HG02588 (cell line): Measurements from ENCODE around the gene MRTFB.
"Not testable (repeated sequence)": the region's sequence is repeated elsewhere in the genome, so short reads cannot be mapped to it uniquely, and the experiment has no call there.

Experiments used
- ATAC-seq: cut with Tn5 transposase; IDR thresholded peaks from one replicate; pipeline ENCODE4 v1.9.1; 2021; ENCODE audit warnings: mild to moderate bottlenecking, moderate library complexity; ENCODE audit not compliant: unreplicated experiment

Gene MRTFB

GRCh38 chr16:14070877-14071575, at the start of gene MRTFB:
TSS of gene MRTFB (plus strand) at chr16:14071319. CDS start at chr16:14140607, 69,288 bp downstream.
- peak; percentile 75 for ATAC-seq

DNA sequence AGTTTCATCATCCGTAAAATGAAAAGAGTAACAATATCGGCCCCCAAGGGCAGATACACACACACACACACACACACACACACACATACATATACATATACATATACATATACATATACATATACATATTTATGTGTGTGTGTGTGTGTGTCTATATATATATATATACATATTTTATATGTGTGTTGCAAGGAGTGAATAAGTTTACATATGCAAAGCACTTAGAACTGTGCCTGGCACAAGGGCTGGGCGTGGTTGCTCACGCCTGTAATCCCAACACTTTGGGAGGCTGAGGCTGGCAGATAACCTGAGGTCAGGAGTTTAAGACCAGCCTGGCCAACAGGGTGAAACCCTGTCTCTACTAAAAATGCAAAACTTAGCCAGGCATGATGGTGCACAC, 47.6 kb upstream of the MRTFB start:
- ATAC-seq = not testable (repeated sequence)

- ATAC-seq = no peak
These were observed 46.8 kb upstream of the MRTFB start for GRCh38 chr16:14024283-14024682.

GRCh38 chr16:14026572-14027285, 44.4 kb upstream of the MRTFB start:
- ATAC-seq = no peak

GRCh38 chr16:14028202-14028601, 42.9 kb upstream of the MRTFB start:
- no peak for ATAC-seq

- no peak for ATAC-seq
These were observed 41.5 kb upstream of the MRTFB start for GRCh38 chr16:14029658-14030057.

DNA sequence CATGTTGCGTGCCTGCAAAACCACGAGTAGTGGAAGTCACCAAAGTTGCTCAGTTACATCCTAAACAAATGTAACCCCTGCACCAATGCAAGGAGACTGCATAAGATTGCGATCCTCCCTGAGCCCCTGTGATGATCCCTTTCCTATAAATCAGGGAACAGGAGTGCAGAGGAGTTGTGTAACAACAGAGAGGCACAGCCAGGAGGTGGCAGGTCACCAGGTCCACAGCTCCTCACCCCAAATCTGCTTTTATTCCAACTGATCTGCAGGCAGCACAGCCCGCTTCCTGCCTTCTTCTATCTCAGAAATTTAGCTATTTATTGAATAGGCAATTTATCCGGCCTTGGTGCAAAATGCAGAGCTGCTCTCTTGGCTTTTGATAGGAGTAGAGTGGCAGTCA, 36.0 kb upstream of the MRTFB start:
- ATAC-seq = no peak

DNA sequence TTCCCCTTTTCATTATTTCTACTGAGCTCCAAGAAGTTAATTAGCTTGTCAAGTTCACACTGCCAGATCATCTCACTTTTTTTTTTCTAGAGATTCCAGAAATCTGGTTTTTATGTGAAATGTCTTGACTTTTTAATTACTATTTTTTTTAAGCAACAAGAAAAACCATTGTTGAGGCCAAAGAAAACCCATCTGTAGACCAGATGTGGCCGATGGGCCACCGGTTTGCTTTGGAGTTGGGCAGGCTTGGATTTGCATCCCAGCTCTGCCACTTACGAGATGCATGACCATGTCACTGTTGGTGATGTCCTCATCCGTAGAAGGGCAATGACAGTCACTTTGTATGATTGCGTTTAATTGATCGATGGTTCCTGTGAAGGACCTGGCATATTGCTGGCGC, 34.2 kb upstream of the MRTFB start:
- no peak for ATAC-seq

DNA sequence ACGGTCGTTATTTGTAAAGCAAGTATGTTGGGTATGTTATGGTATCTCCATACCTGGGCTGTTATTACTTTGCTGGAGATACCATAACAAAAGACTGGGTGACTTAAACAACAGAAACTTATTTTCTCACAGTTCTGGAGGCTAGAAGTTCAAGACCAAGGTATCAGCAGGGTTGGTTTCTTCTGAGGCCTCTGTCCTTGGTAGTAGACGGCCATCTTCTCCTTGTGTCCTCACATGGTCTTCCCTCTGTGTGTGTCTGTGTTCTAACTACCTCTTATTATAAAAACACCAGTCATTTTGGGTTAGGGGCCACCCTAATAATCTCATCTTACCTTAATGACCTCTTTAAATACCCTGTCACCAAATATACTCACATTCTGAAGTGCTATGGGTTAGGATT, 33.2 kb upstream of the MRTFB start:
- no peak for ATAC-seq

- no peak for ATAC-seq
These were observed 30.0 kb upstream of the MRTFB start for GRCh38 chr16:14041164-14041563.

DNA sequence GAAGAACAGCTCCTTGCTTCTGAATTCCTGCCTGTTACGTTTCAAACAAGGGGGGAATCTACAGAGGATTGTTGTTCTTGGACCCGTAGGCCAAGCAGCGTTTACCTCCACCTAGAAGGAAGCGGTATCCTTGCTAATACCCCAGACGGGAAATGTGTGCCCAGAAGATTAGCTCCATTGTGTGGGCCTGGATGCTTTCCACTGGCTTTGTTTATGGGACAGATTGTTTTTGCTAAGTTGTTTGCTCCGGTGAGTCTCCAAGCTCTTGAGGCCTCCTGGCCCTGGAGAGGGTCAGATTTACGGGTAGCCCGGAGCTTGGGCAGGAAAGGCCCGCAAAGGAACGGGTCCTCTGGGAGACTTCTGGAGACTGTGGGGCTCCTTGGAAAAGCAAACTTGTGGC, 28.4 kb upstream of the MRTFB start:
- ATAC-seq = no peak

- ATAC-seq = no peak
These were observed 27.8 kb upstream of the MRTFB start for GRCh38 chr16:14043278-14043677.

DNA sequence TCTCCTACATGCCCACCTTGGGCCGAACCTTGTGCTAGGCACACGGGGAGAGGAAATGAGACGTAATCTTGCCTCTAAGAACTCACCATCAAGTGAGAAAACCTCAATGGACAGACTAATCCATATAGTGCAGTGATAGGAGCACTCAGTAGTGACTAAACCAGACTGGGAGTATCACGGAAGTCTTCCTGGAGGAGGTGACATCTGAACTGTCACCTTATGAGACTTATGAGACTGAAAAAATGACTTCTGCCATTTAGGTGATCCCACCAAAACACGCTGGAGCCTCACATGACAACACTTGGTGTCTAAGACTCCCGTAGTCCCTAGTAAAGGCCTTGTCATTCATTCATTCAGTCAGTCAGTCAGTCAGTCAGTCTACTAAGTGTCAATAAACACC, 27.3 kb upstream of the MRTFB start:
- ATAC-seq = no peak

DNA sequence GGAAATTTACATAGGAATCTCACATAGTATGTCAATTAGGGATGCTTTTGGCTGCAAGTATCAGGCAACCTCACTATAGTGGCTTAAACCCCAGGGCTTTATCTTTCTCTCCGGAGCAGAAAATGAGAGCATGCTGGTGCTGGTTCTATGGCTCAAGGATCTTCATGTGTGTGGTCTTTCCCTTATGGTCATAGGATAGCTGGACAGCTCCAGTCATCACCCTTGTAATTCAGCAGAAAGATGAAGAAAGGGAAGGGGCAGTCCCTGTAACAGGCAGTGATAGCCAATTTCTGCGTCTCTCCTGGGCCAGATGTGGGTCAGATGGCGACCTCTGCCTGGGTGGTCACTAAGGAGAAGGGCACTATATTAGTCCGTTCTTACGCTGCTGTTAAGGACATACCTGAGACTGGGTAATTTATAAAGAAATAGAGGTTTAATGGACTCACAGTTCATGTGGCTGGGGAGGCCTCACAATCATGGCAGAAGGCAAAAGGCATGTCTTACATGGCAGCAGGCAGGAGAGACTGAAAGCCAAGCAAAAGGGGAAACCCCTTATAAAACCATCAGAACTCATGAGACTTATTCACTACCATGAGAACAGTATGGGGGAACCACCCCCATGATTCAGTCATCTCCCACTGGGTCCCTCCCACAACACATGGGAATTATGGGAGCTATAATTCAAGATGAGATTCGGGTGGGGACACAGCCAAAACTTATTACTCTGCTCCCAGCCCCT, 23.8 kb upstream of the MRTFB start:
- ATAC-seq = not testable (repeated sequence)

DNA sequence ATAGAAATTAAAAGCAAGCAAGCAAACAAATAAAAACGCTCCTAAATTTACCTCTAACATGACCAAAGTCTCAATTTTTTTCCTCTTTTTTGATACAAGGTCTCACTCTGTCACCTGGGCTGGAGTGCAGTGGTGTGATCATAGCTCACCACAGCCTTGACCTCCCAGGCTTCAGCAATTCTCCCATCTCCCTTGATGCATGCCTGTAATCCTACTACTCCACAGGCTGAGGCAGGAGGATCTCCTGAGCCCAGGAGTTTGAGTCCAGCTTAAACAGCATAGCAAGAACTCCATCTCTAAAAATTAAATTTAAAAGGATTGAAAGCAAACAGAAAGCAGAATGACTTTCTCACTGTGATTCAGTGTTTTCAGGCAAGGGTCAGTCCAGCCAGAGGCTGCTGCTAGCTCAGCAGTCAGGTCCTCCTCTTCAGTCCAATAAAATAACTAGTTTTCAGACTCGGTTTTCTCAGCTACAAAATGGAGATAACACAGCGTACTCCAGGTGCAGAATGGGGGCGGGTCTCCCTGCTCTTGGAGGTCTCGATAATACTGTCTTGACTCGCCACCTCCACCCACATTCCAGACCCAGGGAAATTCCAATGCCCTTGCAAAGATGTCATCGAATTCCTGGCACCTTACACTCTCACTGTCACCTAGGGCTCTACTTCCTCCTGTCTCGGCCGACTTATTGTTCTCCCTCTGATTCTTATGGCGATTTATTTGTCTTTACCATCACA, 20.7 kb upstream of the MRTFB start:
- ATAC-seq = no peak

DNA sequence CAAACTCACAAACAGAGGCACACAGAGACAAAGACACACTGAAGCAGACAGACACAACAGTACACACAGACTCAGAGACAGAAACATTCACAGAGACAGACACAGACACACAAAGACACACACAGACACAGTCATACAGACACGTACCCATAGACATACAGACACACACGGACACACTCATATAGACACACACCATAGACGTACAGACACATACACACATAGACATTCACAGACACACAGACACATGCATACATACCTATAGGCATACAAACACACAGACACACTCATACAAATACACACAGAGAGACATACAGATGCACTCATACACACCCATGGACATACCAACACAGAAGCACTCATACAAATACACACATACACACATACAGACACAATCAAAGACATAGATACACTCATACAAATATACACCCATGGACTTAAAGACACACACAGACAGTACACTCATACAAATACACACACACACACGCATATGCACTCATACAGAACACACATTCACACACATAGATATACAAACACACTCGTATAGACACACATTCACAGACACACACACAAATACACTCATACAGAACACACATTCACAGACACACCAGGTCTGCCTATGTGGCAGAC, 19.9 kb upstream of the MRTFB start:
- no peak for ATAC-seq

DNA sequence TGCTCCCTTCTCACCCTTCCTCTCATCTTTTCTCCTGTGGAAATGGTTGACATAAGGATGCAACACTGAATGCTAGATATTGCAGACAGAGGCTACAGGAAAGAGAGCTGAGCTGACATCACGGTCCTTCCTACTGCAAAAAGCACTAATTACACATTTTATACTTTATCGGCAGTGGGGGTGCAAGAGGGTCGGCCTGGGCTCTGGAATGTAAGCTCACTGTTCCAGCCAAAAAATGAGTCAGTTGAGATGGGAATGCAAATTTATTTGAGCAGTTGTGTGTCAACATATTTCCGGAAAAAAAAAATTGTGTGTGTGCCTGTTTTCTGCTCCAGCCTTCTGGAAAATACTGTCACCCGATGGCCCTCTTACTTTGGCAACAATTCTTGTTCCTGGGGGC, 14.1 kb upstream of the MRTFB start:
- no peak for ATAC-seq

DNA sequence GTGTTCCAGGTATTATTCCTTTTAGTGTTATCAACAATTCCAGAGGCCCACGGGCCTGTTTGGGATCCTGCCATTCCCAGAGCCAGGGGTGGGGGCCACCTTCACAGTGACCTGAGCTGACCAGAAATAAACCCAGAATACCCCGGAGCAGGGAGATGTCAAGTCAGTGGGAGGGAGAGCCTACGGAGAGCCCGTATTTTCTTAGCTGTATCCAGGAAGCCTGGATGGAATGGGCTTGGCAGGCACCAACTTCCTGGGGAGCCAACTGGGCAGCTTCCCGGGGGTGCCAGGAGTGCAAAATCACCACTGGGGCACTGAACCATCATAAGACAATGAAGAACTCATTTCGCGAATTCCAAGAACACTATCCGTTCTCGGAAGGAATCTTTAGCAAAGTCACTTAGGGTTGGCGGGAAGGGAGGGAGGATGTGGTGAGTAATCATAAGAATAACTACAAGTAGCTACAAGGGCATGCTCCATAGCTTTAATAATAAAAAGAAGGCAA, 13.2 kb upstream of the MRTFB start:
- no peak for ATAC-seq

GRCh38 chr16:14061732-14062259, 9.3 kb upstream of the MRTFB start:
- ATAC-seq = no peak

GRCh38 chr16:14062261-14062660, 8.9 kb upstream of the MRTFB start:
- ATAC-seq = no peak
